Omental fat pad (tissue), 4 donors: ENCODE data around the gene GNA15. TPM values are rescaled to one million over a fixed set of nuclear protein-coding genes. Genes with fewer than 3 reads are reported as not detected.

Experiments
- ATAC-seq: fragments of 150-250 bp; one replicate; pipeline ENCODE4 v1.9.1; 2016; ENCODE audit warnings: mild to moderate bottlenecking, moderate library complexity; ENCODE audit not compliant: low FRiP score
- DNase-seq: peaks from one replicate; pipeline ENCODE4 v3.0.0-alpha.2; 2019; ENCODE audit warnings: low spot score
- total RNA-seq, 4 donors: library from RNA; depleted of rRNA; stranded (reverse); fragments of >200 nt; gene quantifications; one replicate each; pipeline ENCODE4 v1.1.0, GENCODE V29; 2016
- TF ChIP-seq, protein P1 (sequence below), 3 donors: fragments of 450-650 bp; IDR thresholded peaks; one replicate each; pipeline ENCODE4 v1.5.1; 2016 to 2017; ENCODE audit warnings: antibody characterized with exemption in 3 of 3, mild to moderate bottlenecking in 3 of 3, moderate library complexity in 2 of 3

Gene GNA15
- total RNA-seq, 4 donors from 2014 or later: 10.2 to 33.7 (median 10.8) TPM

DNA sequence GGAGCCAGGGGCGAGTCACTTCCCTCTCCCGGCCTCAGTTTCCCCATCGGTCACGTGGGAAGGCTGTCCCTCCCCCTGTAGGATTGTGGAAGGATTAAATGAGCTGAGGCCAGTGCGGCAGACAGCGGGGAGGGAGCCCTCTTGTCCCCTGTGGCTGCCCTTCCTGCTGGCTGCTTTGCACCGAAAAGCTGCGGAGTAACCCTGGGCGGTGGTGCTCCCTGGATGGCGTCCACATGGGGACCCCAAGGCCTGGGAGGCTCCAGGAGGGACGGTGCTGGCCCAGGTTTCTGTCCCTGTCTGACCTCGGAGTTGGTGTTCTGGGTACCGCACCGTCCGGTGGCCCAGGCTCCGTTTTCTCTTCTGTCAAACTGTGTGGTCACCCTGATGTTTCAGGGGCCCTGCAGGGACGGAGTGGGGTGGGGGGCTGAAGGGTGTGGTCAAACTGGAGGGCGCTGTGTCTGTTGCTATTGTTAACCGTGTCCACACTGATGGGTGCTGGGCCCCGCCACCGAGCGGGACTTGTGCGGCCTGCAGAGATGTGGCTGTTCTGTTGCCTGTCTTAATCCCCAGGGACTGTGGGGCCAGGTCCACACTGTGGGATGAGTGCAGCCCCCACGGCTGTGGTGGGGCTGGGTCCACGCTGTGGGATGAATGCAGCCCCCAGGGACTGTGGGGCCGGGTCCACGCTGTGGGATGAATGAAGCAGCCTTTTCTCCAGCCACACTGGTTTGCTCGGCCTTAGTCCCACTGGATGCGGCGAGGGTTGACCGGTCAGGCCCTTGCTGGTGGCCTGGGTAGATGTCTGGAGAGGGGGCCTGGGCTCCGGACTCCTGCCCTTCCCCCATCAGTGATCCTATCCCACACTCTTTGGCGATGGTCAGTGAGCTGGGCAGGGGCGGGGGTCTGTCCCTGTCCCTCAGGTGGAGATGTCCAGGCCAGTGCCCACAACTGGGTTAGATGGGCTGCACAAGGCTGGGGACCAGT is 34.8 kb upstream of the GNA15 start:
- TF ChIP-seq, protein P1, sequence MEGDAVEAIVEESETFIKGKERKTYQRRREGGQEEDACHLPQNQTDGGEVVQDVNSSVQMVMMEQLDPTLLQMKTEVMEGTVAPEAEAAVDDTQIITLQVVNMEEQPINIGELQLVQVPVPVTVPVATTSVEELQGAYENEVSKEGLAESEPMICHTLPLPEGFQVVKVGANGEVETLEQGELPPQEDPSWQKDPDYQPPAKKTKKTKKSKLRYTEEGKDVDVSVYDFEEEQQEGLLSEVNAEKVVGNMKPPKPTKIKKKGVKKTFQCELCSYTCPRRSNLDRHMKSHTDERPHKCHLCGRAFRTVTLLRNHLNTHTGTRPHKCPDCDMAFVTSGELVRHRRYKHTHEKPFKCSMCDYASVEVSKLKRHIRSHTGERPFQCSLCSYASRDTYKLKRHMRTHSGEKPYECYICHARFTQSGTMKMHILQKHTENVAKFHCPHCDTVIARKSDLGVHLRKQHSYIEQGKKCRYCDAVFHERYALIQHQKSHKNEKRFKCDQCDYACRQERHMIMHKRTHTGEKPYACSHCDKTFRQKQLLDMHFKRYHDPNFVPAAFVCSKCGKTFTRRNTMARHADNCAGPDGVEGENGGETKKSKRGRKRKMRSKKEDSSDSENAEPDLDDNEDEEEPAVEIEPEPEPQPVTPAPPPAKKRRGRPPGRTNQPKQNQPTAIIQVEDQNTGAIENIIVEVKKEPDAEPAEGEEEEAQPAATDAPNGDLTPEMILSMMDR (IDR thresholded peaks at IDR 0.05): no peak

DNA sequence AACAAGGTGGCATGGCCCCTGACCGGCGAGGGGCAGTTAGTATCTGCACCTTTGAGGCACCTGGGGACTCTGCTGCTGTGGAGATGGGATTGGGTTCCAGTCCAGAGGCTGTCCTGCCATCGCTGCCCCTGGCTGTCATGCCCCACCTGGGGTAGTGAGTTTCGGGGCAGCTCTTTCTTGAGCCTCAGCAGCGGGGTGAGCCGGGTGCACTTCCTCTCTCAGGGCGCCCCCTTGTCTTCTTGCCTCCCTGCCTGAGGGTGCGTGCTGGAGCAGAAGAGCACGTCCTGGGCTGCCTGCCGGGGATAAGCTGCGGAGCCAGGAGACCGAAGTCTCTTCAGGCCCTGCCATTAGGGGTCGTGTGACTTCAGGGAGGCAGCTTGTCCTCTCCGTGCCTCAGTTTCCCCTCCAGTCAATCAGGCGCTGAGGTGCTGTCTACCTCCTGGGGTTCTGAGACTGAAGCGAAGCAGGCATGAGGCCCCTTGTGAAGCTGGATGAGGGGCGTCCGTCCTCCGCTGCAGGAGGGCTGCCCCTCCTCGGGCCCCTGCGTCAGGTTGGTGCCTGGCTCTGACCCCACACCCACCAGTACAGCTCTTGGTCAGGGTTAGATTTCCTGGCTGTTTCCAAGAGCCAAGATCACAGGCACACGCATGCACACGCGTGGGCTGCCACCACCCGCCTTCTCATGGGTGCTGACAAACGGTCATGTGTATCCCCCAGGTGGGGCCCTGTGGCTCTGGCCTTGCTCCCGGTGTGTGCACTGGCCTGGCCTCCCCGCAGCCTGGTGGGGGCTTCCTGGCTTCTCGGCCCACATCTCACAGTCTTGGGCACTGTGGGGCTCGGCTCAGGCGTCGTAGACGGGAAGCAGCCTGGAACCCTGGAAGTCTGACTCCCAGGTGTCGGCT is 33.3 kb upstream of the GNA15 start:
- ATAC-seq: no peak
- TF ChIP-seq, protein P1 (IDR thresholded peaks at IDR 0.05): no peak
- no peak for DNase-seq

More for the DNA sequence above, 34.8 kb upstream of the GNA15 start:
- no peak for DNase-seq
- ATAC-seq: no peak

DNA sequence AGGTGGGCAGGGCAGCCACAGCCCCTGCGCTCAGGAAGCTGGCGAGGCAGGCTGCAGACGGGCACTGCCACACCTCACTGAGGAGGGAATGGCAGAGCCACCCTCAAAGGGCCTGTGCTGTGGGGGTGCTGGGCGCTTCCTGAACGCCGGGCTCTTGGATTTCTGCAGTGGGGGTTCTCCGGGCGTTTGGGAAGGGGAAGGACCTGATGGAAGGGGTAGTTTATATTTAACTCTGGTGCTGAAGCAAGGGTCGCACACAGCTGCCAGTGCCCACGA is 31.2 kb upstream of the GNA15 start:
- TF ChIP-seq, protein P1 (IDR thresholded peaks at IDR 0.05): no peak
- no peak for ATAC-seq
- no peak for DNase-seq

DNA sequence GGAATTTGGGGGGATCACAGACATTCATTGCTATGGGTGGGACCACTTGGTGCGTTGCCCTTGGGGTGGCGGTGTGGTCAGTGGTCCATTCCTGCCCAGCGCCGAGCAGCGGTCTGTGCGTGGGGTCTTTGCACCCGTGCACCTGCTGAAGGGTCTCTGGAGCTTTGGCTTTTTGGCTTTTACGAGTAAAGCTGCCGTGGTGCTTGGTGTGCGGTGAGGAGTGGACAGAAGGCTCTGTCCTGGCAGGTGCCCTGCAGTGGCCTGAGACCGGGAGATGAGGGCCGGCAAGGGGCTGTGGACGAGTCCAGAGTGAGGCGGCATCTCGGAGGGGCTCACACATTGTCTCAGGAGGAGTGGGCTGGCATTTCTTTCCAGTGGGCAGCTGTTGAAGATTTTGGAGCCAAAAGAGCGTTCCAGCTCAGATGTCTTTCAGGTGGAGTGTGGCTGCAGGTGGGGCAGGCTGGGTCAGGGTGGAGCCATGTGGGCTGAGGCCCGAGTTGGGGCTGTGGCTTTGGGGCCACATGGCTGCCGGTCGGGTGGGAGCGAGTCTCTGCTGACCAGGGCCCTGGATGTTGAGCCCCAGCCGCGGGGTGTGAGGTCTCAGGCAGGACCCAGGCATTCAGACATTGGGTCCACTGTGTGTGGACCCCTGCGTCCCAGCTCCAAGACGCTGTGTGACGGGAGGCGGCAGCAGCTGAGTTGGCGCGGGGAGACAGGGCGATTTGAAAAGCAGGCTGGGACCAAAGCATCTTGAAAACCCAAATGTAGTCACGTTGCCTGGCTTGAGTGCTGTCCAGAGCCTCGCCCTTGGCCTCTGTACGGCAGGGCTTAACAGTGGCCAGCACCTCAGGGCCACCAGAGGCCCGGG is 30.0 kb upstream of the GNA15 start:
- TF ChIP-seq, protein P1 (IDR thresholded peaks at IDR 0.05): no peak
- ATAC-seq (no peak), DNase-seq (no peak)

DNA sequence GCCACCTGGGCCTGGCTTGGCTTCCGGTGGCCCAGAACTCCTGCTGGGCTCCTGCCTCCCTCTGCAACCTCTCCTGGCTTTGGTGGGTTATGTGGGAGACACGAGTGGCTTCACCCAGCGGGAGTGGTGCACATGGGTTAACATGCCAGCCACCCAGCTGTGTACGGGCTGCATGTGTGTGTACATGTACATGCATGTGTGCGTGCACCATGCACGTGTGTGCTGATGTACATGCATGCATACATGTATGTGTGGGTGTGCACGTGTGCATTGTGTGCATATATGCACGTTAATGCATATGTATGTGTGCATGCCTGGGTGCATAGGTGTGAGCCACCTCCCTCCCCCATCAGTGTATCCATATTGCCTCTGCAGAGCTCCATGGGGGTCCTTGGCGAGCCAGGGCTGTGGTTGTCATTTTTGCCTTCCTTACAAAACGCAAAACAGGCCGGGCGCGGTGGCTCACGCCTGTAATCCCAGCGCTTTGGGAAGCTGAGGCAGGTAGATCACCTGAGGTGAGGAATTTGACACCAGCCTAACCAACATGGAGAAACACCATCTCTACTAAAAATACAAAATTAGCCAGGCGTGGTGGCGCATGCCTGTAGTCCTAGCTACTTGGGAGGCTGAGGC is 29.2 kb upstream of the GNA15 start:
- TF ChIP-seq, protein P1 (IDR thresholded peaks at IDR 0.05): no peak
- DNase-seq (no peak), ATAC-seq (no peak)

DNA sequence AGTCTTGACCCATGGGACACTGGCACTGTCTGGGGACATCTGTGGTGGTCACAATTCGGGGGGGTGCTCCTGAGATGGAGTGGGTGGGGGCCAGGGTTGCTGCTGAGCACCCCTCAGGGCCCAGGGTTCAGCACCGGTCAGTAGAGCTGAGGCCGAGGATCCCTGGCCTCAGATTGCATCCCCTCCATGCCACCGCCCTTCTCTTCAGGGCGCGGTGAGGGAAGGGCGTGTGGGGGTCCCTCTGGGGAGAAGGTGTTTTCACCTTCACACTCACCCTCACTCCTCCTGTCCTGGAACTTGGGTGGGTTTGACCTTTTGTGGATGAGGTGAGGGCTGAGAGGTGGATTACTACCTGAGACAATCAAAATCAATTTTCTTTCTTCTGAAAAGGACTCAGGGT is 28.2 kb upstream of the GNA15 start:
- ATAC-seq (no peak), DNase-seq (no peak)
- TF ChIP-seq, protein P1 (IDR thresholded peaks at IDR 0.05): no peak
